ENCODE data around the gene TPST2.

The TPST2 gene

GRCh38 chr22:26482161-26482560 is 107.8 kb downstream of the TPST2 start:
- peaks cover 22% of the 10 kb centered on the region for H3F3A ChIP-seq (ENCODE audit: insufficient read depth, low read length)
- H3K27ac ChIP-seq (ENCODE audit: low read length): peak overlapping the region; percentile 19; the same call in 1 of the 2 replicates
- no peak for DNase-seq
- no peaks in the 10 kb centered on the region for H3K27me3 ChIP-seq (replicated peaks; ENCODE audit: insufficient read depth, low read length)
- H4K20me1 ChIP-seq (ENCODE audit: insufficient read depth, low read length): no peaks in the 10 kb centered on the region
- H2AFZ ChIP-seq (ENCODE audit: low read length): no peak overlapping the region
- no peak for TF ChIP-seq EZH2phosphoT487 (IDR thresholded peaks at IDR 0.05; ENCODE audit: low read length)
- no peak for TF ChIP-seq CTCF (IDR thresholded peaks at IDR 0.05; ENCODE audit: low read length)
- no peak for TF ChIP-seq EZH2 (optimal IDR thresholded peaks at IDR 0.05; ENCODE audit: low read depth, low read length)
- H3K36me3 ChIP-seq (replicated peaks; ENCODE audit: insufficient read depth, low read length): no peaks in the 10 kb centered on the region
- no peaks in the 10 kb centered on the region for H3K9me3 ChIP-seq (replicated peaks; ENCODE audit: insufficient read depth, low read length)
- H3K4me3 ChIP-seq (ENCODE audit: low read length): no peak overlapping the region
- H3K79me2 ChIP-seq (ENCODE audit: low read length): peaks cover 75% of the 10 kb centered on the region
- H3K4me2 ChIP-seq (ENCODE audit: low read depth, low read length): peak overlapping the region; percentile 30; the same call in 1 of the 2 replicates
- no peaks in the 10 kb centered on the region for H3K9me2 ChIP-seq (replicated peaks; ENCODE audit: insufficient read depth, low read length)
- no peak overlapping the region for H3K9ac ChIP-seq (ENCODE audit: low read length)
- H3K4me1 ChIP-seq (ENCODE audit: low read length): peaks cover 51% of the 10 kb centered on the region

- Histone ChIP-seq H3K27ac (ENCODE audit: low read length) (peak overlapping the region; percentile 19; the same call in 1 of the 2 replicates), H3K4me3 (ENCODE audit: low read length) (no peak overlapping the region), H3K9me3 (replicated peaks; ENCODE audit: insufficient read depth, low read length) (no peaks in the 10 kb centered on the region), H3F3A (ENCODE audit: insufficient read depth, low read length) (peaks cover 22% of the 10 kb centered on the region), H3K79me2 (ENCODE audit: low read length) (peaks cover 70% of the 10 kb centered on the region), H2AFZ (ENCODE audit: low read length) (no peak overlapping the region), H3K4me2 (ENCODE audit: low read depth, low read length) (peak overlapping the region; percentile 30), H3K9me2 (replicated peaks; ENCODE audit: insufficient read depth, low read length) (no peaks in the 10 kb centered on the region), H3K36me3 (replicated peaks; ENCODE audit: insufficient read depth, low read length) (no peaks in the 10 kb centered on the region), H3K9ac (ENCODE audit: low read length) (peak overlapping the region; percentile 3; the same call in 1 of the 2 replicates), H3K27me3 (replicated peaks; ENCODE audit: insufficient read depth, low read length) (no peaks in the 10 kb centered on the region), H4K20me1 (ENCODE audit: insufficient read depth, low read length) (no peaks in the 10 kb centered on the region), H3K4me1 (ENCODE audit: low read length) (peaks cover 51% of the 10 kb centered on the region)
- no peak for DNase-seq
- TF ChIP-seq CTCF (IDR thresholded peaks at IDR 0.05; ENCODE audit: low read length) (no peak), EZH2 (optimal IDR thresholded peaks at IDR 0.05; ENCODE audit: low read depth, low read length) (no peak), EZH2phosphoT487 (IDR thresholded peaks at IDR 0.05; ENCODE audit: low read length) (no peak)
Observed at GRCh38 chr22:26481694-26482093, 108.2 kb downstream of the TPST2 start.

- peaks cover 22% of the 10 kb centered on the region for H3F3A ChIP-seq (ENCODE audit: insufficient read depth, low read length)
- H3K4me2 ChIP-seq (ENCODE audit: low read depth, low read length): peak overlapping the region; percentile 48
- no peak for DNase-seq
- no peak overlapping the region for H2AFZ ChIP-seq (ENCODE audit: low read length)
- H3K4me1 ChIP-seq (ENCODE audit: low read length): peaks cover 51% of the 10 kb centered on the region
- peaks cover 65% of the 10 kb centered on the region for H3K79me2 ChIP-seq (ENCODE audit: low read length)
- H3K4me3 ChIP-seq (ENCODE audit: low read length): no peak overlapping the region
- no peaks in the 10 kb centered on the region for H3K9me2 ChIP-seq (replicated peaks; ENCODE audit: insufficient read depth, low read length)
- H3K36me3 ChIP-seq (replicated peaks; ENCODE audit: insufficient read depth, low read length): no peaks in the 10 kb centered on the region
- peak overlapping the region; percentile 3; the same call in 1 of the 2 replicates for H3K9ac ChIP-seq (ENCODE audit: low read length)
- H4K20me1 ChIP-seq (ENCODE audit: insufficient read depth, low read length): no peaks in the 10 kb centered on the region
- H3K9me3 ChIP-seq (replicated peaks; ENCODE audit: insufficient read depth, low read length): no peaks in the 10 kb centered on the region
- no peaks in the 10 kb centered on the region for H3K27me3 ChIP-seq (replicated peaks; ENCODE audit: insufficient read depth, low read length)
- no peak for TF ChIP-seq EZH2 (optimal IDR thresholded peaks at IDR 0.05; ENCODE audit: low read depth, low read length)
- no peak for TF ChIP-seq EZH2phosphoT487 (IDR thresholded peaks at IDR 0.05; ENCODE audit: low read length)
- TF ChIP-seq CTCF (IDR thresholded peaks at IDR 0.05; ENCODE audit: low read length): no peak
- peak overlapping the region; percentile 19; the same call in 1 of the 2 replicates for H3K27ac ChIP-seq (ENCODE audit: low read length)
Observed at GRCh38 chr22:26481112-26481693, 108.7 kb downstream of the TPST2 start.
